GM18498 (cell line): ENCODE results near the gene NOXRED1.
"Not testable (repeated sequence)": the region's sequence is repeated elsewhere in the genome, so short reads cannot be mapped to it uniquely, and the experiment has no call there.

Experiments used
- ATAC-seq: cut with Tn5 transposase; IDR thresholded peaks from one replicate; pipeline ENCODE4 v1.9.1; 2021; ENCODE audit warnings: mild to moderate bottlenecking, moderate library complexity; ENCODE audit not compliant: unreplicated experiment

The NOXRED1 gene

DNA sequence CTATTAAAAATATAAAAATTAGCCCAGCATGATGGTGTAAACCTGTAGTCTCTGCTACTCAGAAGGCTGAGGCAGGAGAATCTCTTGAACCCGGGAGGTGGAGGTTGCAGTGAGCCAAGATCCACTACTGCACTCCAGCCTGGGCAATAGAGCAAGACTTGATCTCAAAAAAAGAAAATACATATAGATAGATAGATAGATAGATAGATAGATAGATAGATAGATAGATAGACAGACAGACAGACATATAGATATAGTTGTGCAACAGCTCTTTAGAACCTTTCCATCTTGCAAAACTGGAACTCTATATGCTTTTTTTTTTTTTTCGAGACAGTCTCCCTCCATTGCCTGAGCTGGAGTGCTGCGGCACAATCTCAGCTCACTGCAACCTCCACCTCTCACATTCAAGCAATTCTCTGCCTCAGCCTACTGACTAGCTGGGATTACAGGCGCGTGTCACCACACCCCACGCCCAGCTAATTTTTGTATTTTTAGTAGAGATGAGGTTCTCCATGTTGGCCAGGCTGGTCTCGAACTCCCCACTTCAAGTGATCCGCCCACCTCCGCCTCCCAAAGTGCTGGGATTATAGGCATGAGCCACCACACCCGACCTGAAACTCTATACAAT is 7.8 kb downstream of the NOXRED1 start:
- ATAC-seq = not testable (repeated sequence)

DNA sequence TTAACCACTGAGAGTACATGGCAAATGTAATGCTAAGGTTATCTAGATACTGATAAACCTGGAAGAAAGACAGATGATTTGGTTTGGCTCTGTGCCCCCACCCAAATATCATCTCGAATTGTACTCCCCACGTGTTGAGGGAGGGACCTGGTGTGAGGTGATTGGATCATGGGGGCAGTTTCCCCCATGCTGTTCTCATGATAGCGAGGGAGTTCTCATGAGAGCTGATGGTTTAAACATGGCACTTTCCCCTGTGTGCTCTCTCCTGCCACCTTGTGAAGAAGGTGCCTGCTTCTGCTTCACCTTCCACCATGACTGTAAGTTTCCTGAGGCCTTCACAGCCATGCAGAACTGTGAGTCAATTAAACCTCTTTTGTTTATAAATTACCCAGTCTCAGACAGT is 14.2 kb downstream of the NOXRED1 start:
- no peak for ATAC-seq

DNA sequence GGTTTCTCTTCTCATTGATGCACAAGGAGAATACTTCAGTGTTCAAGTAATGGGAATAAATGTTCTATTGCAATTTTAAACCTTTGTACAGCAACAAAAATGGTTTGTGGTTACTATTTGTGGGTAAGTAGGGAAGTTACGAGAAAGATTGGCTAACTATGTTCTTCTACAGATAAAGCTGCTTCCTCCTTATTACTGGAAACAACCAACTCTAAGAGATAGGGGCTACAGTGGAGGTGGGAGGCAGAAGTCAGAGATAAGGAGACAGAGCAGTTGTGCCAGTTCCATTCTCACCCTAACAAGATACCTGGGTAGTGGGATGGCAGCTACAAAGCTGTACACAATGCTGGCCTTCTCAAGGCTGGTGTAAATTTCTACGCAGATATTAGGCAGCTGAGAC is 16.2 kb downstream of the NOXRED1 start:
- ATAC-seq = no peak

DNA sequence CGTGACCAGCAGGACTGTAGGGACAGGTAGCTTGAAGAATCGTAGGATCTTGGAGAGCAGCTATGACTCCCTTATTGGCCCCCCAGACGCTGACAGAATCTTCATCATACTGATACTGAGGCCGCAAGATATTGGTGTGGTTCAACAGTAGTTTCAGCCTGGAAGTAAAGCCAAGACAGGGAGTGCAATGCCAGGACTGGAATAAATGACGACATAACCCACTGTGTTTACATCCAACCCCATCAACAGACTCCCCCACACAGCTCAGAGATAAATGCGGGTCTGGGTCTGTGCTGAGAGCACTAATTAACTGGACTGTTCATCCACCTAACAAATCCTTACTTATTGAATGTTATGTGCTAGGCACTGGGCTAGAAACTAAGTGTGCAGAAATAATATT is 16.6 kb downstream of the NOXRED1 start:
- ATAC-seq = no peak

DNA sequence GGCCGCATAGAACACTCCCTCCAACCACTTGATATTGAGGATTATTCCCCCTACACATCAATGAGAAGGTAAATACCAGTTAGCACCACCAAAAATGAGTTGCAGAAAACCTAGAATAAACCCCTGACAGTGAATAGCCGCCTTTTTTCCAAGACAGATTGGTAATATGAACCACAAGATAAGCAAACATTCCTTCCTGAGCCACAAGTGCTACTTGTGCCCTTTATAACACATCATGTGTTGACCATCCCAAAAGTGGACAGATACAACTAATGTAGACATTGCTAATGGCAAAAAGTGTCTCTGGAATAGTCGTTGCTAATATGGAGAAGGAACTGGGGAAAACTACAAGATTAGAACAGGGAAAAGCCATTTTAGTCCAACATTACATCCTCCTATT is 17.2 kb downstream of the NOXRED1 start:
- ATAC-seq = no peak

DNA sequence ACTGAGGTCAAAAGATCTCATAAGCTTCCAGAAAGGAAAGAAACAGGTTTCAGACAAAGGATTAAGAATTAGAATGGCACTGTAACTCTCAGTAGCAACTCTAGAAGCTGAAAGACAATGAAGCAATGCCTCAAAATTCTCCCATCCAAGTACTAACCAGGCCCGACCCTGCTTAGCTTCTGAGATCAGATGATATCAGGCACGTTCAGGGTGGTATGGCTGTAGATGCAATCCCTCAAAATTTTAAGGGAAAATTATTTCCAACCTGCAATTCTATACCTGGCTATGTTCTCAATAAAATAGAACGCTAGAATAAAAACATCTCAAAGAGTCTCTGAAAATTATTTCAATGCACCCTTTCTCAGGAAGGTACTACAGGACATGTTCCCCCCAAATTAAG is 19.6 kb downstream of the NOXRED1 start:
- ATAC-seq = no peak

DNA sequence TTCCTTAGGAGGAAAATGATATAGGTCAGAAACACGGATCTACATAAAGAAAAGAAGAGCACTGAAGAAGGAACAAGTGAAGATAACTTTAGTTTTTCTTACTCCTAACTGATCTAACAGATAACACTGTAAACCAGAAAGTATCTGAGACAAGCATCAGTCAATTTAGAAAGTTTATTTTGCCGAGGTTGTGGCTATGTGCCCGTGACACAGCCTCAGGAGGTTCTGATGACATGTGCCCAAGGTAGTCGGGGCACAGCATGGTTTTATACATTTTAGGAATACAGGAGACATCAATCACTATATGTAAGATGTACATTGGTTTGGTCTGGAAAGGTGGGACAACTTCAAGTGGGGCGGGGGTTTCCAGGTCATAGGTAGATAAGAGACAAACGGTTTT is 23.1 kb downstream of the NOXRED1 start:
- ATAC-seq = no peak

DNA sequence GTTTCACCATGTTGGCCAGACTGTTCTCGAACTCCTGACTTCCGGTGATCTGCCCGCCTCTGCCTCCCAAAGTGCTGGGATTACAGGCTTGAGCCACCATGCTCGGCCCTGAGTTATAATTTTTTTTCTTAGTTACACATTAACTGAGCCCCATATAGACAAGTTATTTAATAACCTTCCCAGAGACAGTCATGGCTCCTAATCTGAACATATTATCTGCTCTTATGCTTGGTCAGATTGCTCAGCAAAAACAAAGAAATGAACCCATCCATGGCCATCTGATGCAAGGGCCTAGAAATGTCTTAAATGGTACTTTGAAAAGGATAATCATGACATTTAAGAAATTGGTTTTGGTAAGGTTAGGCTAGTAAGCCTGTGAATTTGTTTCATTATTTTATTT is 33.1 kb downstream of the NOXRED1 start:
- no peak for ATAC-seq

DNA sequence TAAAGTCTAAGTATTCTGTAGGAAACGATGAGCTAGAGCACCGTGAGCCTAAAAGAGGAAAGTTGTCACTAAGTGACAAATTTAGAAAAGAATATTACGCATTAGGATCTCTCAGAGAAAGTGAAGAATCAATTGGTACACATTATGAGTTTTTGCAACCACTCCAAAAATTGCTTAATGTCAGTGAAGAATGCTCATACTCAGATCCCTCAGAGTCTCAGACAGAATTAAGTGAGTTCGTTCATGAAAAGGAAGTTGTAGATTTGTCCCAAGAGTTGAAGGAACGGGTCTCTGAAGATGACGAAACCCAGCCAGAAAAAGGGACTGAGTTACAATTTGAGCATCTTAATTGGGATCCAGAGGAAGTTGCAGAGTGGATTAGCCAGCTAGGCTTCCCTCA is 44.6 kb downstream of the NOXRED1 start:
- no peak for ATAC-seq

DNA sequence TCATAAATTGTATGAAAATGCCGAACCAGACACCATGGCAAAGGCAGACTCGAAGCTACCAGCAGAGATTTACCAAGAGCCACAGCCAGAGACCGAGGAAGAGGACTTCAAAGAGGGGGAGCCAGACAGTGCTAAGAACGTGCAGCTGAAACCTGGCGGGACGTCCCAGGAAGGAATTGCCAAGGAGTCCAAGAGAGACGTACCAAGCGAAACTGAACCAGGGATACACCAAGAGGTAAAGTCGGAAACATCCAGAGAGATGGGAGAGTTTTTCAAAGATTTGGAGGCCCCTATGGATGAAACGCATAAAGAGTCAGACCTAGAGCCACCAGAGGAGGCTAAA is 45.9 kb downstream of the NOXRED1 start:
- no peak for ATAC-seq

DNA sequence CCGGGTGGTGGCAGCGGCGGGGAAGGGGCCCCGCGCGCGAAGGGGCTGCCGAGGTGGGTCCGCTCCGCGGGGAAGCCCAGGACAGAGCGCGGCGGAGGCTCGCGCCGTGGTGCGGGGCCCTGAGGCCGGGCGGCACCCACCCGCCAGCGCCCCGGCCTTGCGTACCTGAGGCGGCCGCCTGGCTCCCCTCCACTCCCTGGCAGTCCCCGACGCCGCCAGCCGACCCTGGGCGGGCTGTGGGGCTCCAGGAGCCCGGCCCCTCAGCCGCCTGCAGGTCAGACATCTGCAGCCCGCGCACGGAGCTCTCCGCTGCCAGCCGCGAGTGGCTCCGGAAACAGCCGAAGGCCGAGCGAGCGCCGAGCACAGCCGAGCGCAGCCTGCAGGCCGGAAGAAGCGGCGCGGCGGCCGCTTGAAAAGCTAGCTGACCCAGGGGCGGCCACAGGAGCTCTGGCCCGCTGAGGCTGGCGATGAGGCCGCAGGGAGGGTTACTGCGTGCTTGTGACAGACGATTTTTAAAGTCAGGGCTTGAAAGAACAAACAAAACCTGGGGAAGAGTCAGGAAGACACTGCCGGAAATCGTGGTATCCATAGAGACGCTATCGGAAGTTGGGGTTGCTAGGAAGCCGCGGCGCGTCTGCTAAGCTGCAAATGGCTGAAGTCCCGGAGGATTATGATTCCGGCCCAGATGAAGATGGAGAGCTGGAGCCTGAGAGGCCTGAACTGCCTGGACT is 46.4 kb downstream of the NOXRED1 start, which contains the start of the genes SAMD15 and TMED8:
SAMD15 (plus strand) TSS at position 609 of the 731 bp plus-strand sequence; CDS start at position 649, 40 bp downstream.
TMED8 (minus strand) TSS at position 324 of the 731 bp plus-strand sequence; CDS start at position 283, 41 bp downstream.
- peak; percentile 90 for ATAC-seq

DNA sequence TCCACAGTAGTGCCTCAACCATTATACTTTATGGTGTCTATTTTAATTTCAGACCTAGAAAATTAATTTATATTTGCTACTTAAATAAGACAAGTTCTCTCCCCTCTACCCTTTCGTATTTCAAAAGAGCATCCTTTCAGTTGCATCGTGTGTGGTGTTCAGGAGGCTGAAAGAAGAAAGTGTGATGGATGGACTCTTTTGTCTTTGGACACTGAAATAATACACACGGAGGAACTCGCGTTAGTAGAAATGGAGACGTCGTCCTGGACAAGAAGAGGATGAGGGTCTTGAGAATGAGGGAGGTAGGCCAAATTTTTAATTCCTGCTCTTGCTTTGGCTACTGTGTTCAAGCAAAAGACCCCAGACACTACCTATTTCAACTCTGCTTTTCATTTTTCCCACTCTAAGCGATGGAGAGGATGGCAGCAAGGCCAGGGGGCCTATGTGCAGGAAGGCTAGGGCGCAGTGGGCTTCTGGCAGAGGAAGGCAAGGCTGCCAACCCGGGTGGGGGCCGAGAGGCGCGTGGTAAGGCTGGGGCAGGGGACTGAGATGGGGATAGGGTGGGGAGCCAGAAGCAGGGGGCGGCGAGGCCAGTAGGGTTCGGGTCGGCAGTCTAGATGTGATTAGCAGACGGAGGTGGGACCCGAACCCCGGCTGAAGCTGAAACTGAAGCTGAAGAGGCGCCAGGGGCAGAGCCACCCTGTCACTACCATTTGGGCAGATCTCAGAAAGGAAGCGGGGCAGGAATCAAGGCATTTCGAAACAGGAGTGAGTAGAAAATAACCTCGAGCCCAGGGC is 47.2 kb downstream of the NOXRED1 start:
- ATAC-seq = peak; percentile 15

DNA sequence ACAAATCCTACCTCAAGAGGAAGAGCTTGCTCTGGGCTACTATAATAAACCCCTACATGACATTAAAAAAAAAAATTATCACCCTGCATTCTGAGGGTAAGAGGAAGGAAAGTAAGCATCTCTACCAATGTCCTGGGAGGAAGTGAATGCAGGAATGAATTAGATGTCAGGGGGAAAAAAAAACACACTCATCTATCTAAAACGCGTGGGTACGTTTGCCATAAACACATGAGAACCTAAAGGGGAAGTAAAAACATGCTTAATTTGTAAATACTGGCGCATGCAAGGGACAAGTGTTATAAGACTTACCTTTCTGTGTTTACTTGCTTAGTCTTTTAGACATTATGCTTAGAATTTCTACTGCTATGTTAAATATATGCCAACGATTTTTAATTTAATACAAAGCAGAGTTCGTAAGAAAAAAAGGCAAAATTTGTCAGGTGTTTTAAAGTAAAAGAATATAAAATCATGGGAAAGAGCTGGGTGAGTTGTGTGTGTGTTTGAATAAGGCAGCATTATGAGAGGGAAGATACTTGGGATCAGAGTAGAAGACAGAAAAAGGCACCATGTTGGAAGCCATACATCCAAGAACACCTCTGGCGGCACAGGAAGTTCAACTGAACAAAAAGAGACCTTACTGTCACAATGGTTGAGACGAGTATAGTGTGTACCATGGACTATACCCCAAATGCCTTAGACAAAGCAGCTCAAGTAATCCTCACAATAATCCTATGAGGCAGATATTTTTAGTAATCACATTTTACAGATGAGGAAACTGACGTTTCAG is 48.0 kb downstream of the NOXRED1 start:
- no peak for ATAC-seq

DNA sequence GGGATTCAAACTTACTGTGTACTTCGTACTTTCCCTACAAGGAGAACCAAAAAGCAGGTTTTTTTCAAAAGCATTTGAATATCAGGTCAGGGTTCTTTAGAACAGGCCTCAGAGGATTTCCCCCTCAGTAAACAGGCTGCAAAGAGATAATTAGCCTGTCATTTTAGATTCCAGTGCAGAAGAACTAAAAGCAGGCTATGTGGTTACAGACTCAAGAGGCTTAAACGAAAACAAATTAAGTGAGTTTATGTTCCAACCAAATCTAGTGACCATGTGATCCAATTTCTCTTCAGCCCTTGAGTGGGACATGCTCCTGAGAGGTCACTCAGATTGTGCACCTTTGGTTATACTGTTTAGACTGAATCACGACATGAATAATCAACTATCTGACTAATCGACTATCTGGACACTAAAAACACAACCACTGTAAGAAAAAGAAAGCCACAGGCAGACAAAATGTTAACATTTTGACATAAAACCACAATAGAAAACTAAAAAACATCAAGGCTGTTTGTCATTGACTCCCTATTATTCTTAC is 51.0 kb downstream of the NOXRED1 start:
- peak; percentile 25 for ATAC-seq

DNA sequence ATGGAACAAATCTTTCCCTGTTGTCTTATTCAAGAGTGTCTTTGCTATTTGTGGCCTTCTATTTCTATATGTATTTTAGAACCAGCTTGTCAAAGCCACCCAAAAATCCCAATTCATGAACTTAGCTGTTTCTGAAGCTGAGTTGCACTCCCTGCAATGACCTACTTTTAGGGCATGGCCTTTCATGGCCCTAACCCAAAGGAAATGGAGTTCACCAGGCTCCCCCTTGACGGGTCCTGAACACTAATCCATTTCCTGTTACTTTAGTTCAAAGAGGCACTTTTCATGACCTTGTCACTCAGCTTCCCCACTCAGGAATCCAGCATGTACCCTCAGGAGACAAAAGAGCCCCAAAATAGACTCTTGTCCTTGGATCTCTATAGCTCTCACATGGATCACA is 54.0 kb downstream of the NOXRED1 start:
- no peak for ATAC-seq

DNA sequence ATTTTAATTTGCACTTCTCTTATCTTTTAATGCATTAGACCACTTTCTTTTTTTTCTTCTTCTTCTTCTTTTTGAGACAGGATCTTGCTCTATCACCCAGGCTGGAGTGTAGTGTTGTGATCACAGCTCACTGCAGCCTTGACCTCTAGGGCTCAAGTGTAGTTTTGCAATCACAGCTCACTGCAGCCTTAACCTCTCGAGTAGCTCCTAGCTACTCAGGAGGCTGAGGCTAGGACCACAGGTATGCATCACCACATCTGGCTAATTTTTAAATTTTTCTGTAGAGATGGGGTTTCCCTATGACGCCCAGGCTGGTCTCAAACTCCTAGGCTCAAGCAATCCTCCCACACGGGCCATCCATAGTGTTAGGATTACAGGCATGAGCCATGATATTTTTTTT is 59.2 kb downstream of the NOXRED1 start:
- ATAC-seq = no peak

DNA sequence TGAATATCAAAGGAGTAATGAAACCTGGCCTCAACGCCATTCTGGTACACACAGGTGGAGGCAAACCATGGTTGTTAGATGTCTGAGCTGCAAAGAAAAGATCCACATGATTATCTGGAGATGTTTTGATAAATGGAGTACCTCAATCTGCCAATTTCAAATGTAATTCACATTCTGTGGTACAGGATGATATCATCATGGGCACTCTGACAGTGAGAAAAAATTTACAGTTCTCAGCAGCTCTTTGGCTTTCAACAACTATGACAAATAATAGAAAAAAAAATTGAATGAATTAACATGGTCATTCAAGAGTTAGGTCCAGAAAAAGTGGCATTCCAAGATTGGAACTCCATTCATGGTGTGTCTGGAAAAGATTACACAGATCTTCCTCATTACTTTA is 63.7 kb downstream of the NOXRED1 start:
- ATAC-seq = no peak

DNA sequence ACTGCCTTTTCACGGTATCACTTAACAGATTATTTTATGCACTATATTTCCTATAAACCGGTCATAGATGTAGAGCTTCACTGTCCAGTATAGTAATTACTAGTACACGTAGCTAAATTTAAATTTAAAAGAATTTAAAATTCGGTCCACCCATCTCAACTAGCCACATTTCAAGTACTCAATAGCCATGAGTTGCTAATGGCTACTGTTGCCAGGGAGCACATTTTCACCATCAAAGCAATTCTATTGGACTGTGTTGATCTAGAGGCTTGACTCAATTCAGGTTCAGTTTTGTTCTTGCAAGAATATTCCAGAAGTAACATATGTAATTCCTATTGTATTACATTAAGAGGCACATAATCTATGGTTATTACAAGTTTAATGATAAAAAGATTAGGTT is 66.4 kb downstream of the NOXRED1 start:
- no peak for ATAC-seq

DNA sequence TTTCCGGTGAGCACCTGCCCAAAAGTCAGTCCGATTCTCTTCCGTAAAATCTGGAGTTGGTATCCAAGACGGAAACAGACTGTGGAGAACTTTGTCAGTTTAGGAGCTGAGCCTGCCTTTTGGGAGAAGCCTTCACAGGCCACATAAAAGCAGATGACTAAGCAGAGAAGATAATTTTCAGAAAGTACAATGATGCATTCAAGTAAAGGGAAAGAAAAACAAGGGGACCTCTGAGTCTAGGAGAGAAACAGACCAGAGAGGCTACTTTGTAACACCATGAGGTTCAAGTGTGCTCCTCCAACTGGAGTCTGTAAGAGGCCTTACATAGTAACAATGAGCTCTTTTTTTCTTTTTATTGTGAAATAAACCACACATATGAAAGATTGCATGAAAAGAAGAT is 67.5 kb downstream of the NOXRED1 start:
- no peak for ATAC-seq

DNA sequence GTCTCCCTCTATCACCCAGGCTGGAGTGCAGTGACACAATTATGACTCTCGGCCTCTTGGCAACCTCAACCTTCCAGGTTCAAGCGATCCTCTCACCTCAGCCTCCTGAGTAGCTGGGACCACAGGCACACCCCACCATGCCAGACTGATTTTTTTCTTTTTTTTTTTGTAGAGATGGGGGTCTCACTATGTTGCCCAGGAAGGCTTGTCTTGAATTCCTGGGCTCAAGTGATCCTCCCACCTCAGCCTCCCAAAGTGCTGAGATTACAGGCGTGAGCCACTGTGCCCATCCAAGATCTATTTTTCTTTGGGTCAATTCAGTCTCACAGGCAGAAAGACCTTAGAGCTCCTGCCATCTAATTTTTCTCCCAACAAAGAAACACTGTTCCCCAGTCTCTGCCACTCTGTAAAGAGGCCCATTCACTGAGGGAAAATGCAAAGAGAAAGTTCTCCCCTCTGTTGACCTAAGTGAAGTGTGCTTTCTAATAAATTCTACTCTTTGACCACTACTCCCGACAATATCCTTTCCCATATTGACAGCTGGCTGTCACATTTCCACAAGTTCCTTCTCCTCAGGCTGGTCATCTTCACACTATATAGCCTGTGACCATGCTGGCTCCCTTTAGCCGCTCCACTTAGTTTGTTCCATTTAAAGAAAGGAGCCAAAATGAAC is 69.7 kb downstream of the NOXRED1 start:
- no peak for ATAC-seq
